SK-N-SH (cell line): ENCODE results near the gene AKR1A1. TPM values are rescaled to one million over a fixed set of nuclear protein-coding genes. Genes with fewer than 3 reads are reported as not detected.

ENCODE experiments used
- CTCF ChIA-PET: fragments of 300-600, 350-600 bp; formaldehyde crosslinking; extraction: SDS; loops from one replicate; lab custom pipeline; 2021; lab: Yijun Ruan, JAX
- POLR2A ChIA-PET: fragments of 350-600 bp; sonication (Branson Sonifier 250); formaldehyde crosslinking; extraction: SDS; loops from one replicate; lab custom pipeline; 2020; ENCODE audit warnings: antibody characterized with exemption, inconsistent platforms; lab: Yijun Ruan, JAX
- DNase-seq: peaks from one replicate; pipeline ENCODE4 v3.0.0; 2012
- H2AFZ ChIP-seq: fragments of 200-600 bp; sonication (generic); 2 replicates; pipeline ENCODE4 v1.8.1; 2016; ENCODE audit warnings: antibody characterized with exemption, mild to moderate bottlenecking, low read depth
- H3F3A ChIP-seq: fragments of 200-600 bp; sonication (generic); replicated peaks from 2 replicates; pipeline ENCODE3; 2016; ENCODE audit warnings: antibody characterized with exemption, mild to moderate bottlenecking; ENCODE audit not compliant: insufficient read depth
- H3K27ac ChIP-seq, 2 experiments: fragments of 200-500 bp in 1 of 2; fragments of 200-600 bp in 1 of 2; sonication (Bioruptor generic) in 1 of 2; sonication (generic), shearing (Covaris generic) in 1 of 2; 2 replicates each; pipeline versions ENCODE4 v1.5.1 to v1.6.1; 2014 to 2016; ENCODE audit warnings: low read depth in 2 of 2, inconsistent platforms in 1 of 2, low read length in 1 of 2, mild to moderate bottlenecking in 1 of 2, mixed read lengths in 1 of 2
- H3K27me3 ChIP-seq: fragments of 200-600 bp; sonication (generic), shearing (Covaris generic); 2 replicates; pipeline ENCODE4 v1.6.1; 2016; ENCODE audit warnings: mixed run types; ENCODE audit not compliant: insufficient read depth
- H3K36me3 ChIP-seq, 2 experiments: fragments of 200-500 bp in 1 of 2; fragments of 200-600 bp in 1 of 2; sonication (Bioruptor generic) in 1 of 2; sonication (generic) in 1 of 2; replicated peaks in 1 of 2; 2 replicates each; pipeline versions ENCODE3 to v1.5.1; 2014 to 2016; ENCODE audit warnings: low read length in 1 of 2, mild to moderate bottlenecking in 1 of 2; ENCODE audit not compliant: insufficient read depth in 2 of 2, control insufficient read depth in 1 of 2
- H3K4me1 ChIP-seq, 2 experiments: fragments of 200-500 bp in 1 of 2; fragments of 200-600 bp in 1 of 2; sonication (Bioruptor generic) in 1 of 2; sonication (generic), shearing (Covaris generic) in 1 of 2; 2 replicates each; pipeline versions ENCODE4 v1.5.1 to v1.6.1; 2014 to 2016; ENCODE audit warnings: low read depth in 1 of 2, low read length in 1 of 2, mixed run types in 1 of 2; ENCODE audit not compliant: insufficient read depth in 2 of 2, control insufficient read depth in 1 of 2
- H3K4me2 ChIP-seq: fragments of 200-600 bp; sonication (generic), shearing (Covaris generic); 2 replicates; pipeline ENCODE4 v1.6.1; 2017; ENCODE audit warnings: mixed run types
- H3K4me3 ChIP-seq, 2 experiments: fragments of 200-500 bp in 1 of 2; fragments of 200-600 bp in 1 of 2; sonication (Bioruptor generic) in 1 of 2; sonication (generic), shearing (Covaris generic) in 1 of 2; 2 replicates each; pipeline versions ENCODE4 v1.5.1 to v1.8.1; 2014 to 2016; ENCODE audit warnings: low read depth in 2 of 2, inconsistent platforms in 1 of 2, low read length in 1 of 2, mild to moderate bottlenecking in 1 of 2, mixed read lengths in 1 of 2, moderate library complexity in 1 of 2
- H3K79me2 ChIP-seq: fragments of 200-600 bp; sonication (generic); 2 replicates; pipeline ENCODE4 v1.8.1; 2017; ENCODE audit warnings: mild to moderate bottlenecking; ENCODE audit not compliant: insufficient read depth
- H3K9ac ChIP-seq: fragments of 200-600 bp; sonication (generic); 2 replicates; pipeline ENCODE4 v1.6.1; 2017; ENCODE audit warnings: mixed run types
- H3K9me2 ChIP-seq: fragments of 200-600 bp; sonication (generic); 2 replicates; pipeline ENCODE4 v1.6.1; 2017; ENCODE audit warnings: mixed run types
- H3K9me3 ChIP-seq: fragments of 200-600 bp; sonication (generic); 2 replicates; pipeline ENCODE4 v1.6.1; 2017; ENCODE audit warnings: mixed run types, mild to moderate bottlenecking, moderate library complexity
- H4K20me1 ChIP-seq: fragments of 200-600 bp; sonication (generic); 2 replicates; pipeline ENCODE4 v1.6.1; 2017; ENCODE audit warnings: mild to moderate bottlenecking, mixed run types; ENCODE audit not compliant: insufficient read depth
- CTCF ChIP-seq: fragments of 200-600 bp; sonication (generic); IDR thresholded peaks from 2 replicates; pipeline ENCODE4 v1.6.1; 2017; ENCODE audit warnings: antibody characterized with exemption, mild to moderate bottlenecking, moderate library complexity
- ELF1 ChIP-seq: IDR thresholded peaks from 2 replicates; pipeline ENCODE4 v1.4.0; 2012
- EP300 ChIP-seq, 2 experiments: IDR thresholded peaks; 2 replicates each; pipeline versions ENCODE4 v1.4.0 to v1.6.1; 2012; ENCODE audit warnings: borderline replicate concordance in 1 of 2, low read depth in 1 of 2, low read length in 1 of 2
- EZH2phosphoT487 ChIP-seq: fragments of 200-600 bp; sonication (generic); IDR thresholded peaks from 2 replicates; pipeline ENCODE4 v1.6.1; 2017; ENCODE audit warnings: low read depth, mixed run types, mild to moderate bottlenecking, antibody characterized with exemption, moderate library complexity, borderline replicate concordance
- GABPA ChIP-seq: IDR thresholded peaks from 2 replicates; pipeline ENCODE4 v1.4.0; 2012; ENCODE audit warnings: low read depth, mild to moderate bottlenecking
- GATA2 ChIP-seq: sonication (generic); formaldehyde crosslinking; IDR thresholded peaks from 2 replicates; pipeline ENCODE4 v1.5.0; 2020; ENCODE audit warnings: mild to moderate bottlenecking, missing genetic modification reagents
- JUND ChIP-seq: IDR thresholded peaks from 2 replicates; pipeline ENCODE4 v1.4.0; 2012
- MEF2A ChIP-seq: IDR thresholded peaks from 2 replicates; pipeline ENCODE4 v1.4.0; 2012; ENCODE audit warnings: low read depth, borderline replicate concordance
- NFIC ChIP-seq: IDR thresholded peaks from 2 replicates; pipeline ENCODE4 v1.4.0; 2012; ENCODE audit warnings: borderline replicate concordance
- NRF1 ChIP-seq: IDR thresholded peaks from 2 replicates; pipeline ENCODE4 v1.6.1; 2012; ENCODE audit warnings: low read depth, mild to moderate bottlenecking, low read length
- RAD21 ChIP-seq: IDR thresholded peaks from 2 replicates; pipeline ENCODE4 v1.6.1; 2012; ENCODE audit warnings: mild to moderate bottlenecking, low read length
- RXRA ChIP-seq: IDR thresholded peaks from 2 replicates; pipeline ENCODE4 v1.4.0; 2012; ENCODE audit warnings: low read depth, mild to moderate bottlenecking, borderline replicate concordance
- SIN3A ChIP-seq: IDR thresholded peaks from 2 replicates; pipeline ENCODE4 v1.6.1; 2012; ENCODE audit warnings: low read depth, mild to moderate bottlenecking, low read length, moderate library complexity, borderline replicate concordance
- SMC3 ChIP-seq: IDR thresholded peaks from 2 replicates; pipeline ENCODE4 v1.6.1; 2012; ENCODE audit warnings: low read depth, low read length, improper control_type of control experiment
- TAF1 ChIP-seq: IDR thresholded peaks from 2 replicates; pipeline ENCODE4 v1.6.1; 2012; ENCODE audit warnings: low read depth, mild to moderate bottlenecking, low read length, moderate library complexity, borderline replicate concordance
- TCF12 ChIP-seq: IDR thresholded peaks from 2 replicates; pipeline ENCODE4 v1.4.0; 2012
- YY1 ChIP-seq: IDR thresholded peaks from 2 replicates; pipeline ENCODE4 v1.4.0; 2012; ENCODE audit warnings: low read depth, mild to moderate bottlenecking
- WGBS: methylation state at CpG from one replicate; pipeline ENCODE4 v1.1.6; 2017; ENCODE audit warnings: low lambda C conversion rate; 5-methylcytosine and 5-hydroxymethylcytosine counted together
- polyA plus RNA-seq, 3 experiments: library from polyadenylated mRNA; depleted of rRNA; stranded (reverse); fragments of >200 nt; gene quantifications; 2 replicates each; pipeline ENCODE4 v1.2.3, GENCODE V29; 2012
- TF ChIP-seq, protein P1 (sequence below): IDR thresholded peaks from 2 replicates; pipeline ENCODE4 v1.4.0; 2012; ENCODE audit warnings: low read depth
- TF ChIP-seq, protein P2 (sequence below): IDR thresholded peaks from 2 replicates; pipeline ENCODE4; 2012
- TF ChIP-seq, protein P3 (sequence below): fragments of 150-350 bp; IDR thresholded peaks from 2 replicates; pipeline ENCODE4 v1.6.1; 2017; ENCODE audit warnings: antibody characterized with exemption, low read length, low read depth, borderline replicate concordance
- TF ChIP-seq, protein P4 (sequence below): fragments of 150-350 bp; IDR thresholded peaks from 2 replicates; pipeline ENCODE4 v1.6.1; 2016; ENCODE audit warnings: mild to moderate bottlenecking, low read depth, low read length

Gene AKR1A1
- polyA plus RNA-seq, 1 of the 3 experiments (the other 2 are of a cell fraction), result 156 TPM

GRCh38 chr1:45569571-45569961 is 18.9 kb downstream of the AKR1A1 start:
- Histone ChIP-seq H3K27ac (no peak overlapping the region), H4K20me1 (no peaks in the 10 kb centered on the region), H3F3A (peaks cover 12% of the 10 kb centered on the region), H3K4me2 (no peak overlapping the region), H3K4me3 (no peak overlapping the region), H2AFZ (no peak overlapping the region), H3K27me3 (no peaks in the 10 kb centered on the region), H3K36me3 (peaks cover 23 to 41% of the 10 kb centered on the region in 2 experiments), H3K9ac (no peak overlapping the region), H3K9me3 (no peaks in the 10 kb centered on the region), H3K4me1 (peaks cover 0 to 5% of the 10 kb centered on the region in 2 experiments; a peak in 1 of 4 replicates), H3K9me2 (no peaks in the 10 kb centered on the region), H3K79me2 (no peaks in the 10 kb centered on the region)
- no peak for TF ChIP-seq NFIC
- TF ChIP-seq SIN3A, result no peak
- TF ChIP-seq RXRA, result no peak
- TF ChIP-seq, protein P1, sequence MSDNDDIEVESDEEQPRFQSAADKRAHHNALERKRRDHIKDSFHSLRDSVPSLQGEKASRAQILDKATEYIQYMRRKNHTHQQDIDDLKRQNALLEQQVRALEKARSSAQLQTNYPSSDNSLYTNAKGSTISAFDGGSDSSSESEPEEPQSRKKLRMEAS, result no peak
- TF ChIP-seq YY1, result no peak
- no peak for TF ChIP-seq MEF2A
- POLR2A ChIA-PET, result interaction anchor here (3.9 kb wide), 1 partner anchor 48 kb away, joined by 30 read pairs; the partner anchor contains the start of gene PRDX1
- DNase-seq, result no peak
- CTCF ChIA-PET, result interaction anchor here (0.7 to 10.0 kb wide), 19 partner anchors 10 to 255 kb away, joined by 3 to 164 read pairs (median 6); partner anchors contain the start of genes AKR1A1, NASP and PRDX1
- WGBS, result 71% methylated on average over 4 of the region's 4 CpGs

DNA sequence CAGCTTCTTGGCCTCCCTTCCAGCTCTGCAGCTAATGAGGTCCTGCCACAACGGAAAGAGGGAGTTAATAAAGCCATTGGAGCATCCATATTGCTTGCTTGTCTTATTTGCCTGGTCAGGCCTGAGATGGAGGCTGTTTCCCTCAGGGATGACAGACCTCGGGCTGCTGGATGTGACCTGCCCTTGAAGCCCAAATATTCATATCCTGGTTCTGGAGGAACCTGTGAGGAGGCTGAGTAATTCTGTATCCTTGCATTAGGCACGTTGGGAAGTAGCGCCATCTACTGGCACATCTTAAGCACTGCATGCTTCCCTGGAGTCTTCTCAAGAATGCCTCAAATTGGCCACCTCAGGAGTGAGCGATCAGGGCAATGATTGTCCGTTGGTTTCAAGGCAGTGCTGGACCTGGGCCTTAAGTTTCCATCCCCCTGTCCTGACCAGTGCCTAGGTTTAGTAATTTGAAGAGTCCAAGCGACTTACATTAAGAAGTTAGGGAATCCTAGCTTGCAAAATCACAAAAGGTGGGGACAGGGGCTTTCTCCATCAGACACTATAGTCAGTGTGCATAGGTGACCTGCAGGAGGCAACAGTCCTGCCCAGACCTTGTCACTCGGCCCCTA is 19.4 kb downstream of the AKR1A1 start:
- H3K4me3 ChIP-seq, result no peak overlapping the region
- no peak overlapping the region for H3K9ac ChIP-seq
- ChIA-PET CTCF (interaction anchor here (0.6 to 10.0 kb wide), 31 partner anchors 10 to 310 kb away, joined by 3 to 164 read pairs (median 4); partner anchors contain the start of genes AKR1A1, NASP, PRDX1 and TESK2), POLR2A (interaction anchor here (3.9 kb wide), 1 partner anchor 49 kb away, joined by 30 read pairs; the partner anchor contains the start of gene PRDX1)
- peaks cover 12% of the 10 kb centered on the region for H3F3A ChIP-seq
- H3K9me2 ChIP-seq, result no peaks in the 10 kb centered on the region
- no peak overlapping the region for H2AFZ ChIP-seq
- no peak overlapping the region for H3K4me2 ChIP-seq
- peaks cover 0 to 5% of the 10 kb centered on the region in 2 experiments; a peak in 1 of 4 replicates for H3K4me1 ChIP-seq
- H3K79me2 ChIP-seq, result no peaks in the 10 kb centered on the region
- no peaks in the 10 kb centered on the region for H4K20me1 ChIP-seq
- WGBS, result 21% methylated on average over 6 of the region's 8 CpGs
- no peaks in the 10 kb centered on the region for H3K27me3 ChIP-seq
- no peak overlapping the region for H3K27ac ChIP-seq
- peak; percentile 73 for DNase-seq
- peaks cover 23 to 41% of the 10 kb centered on the region in 2 experiments for H3K36me3 ChIP-seq
- H3K9me3 ChIP-seq, result no peaks in the 10 kb centered on the region
- TF ChIP-seq GABPA, result no peak
- TF ChIP-seq RAD21, result peak; percentile 94
- TF ChIP-seq NRF1, result no peak
- TF ChIP-seq TCF12, result no peak
- TF ChIP-seq RXRA, result no peak
- no peak for TF ChIP-seq EP300 (IDR thresholded peaks at IDR 0.05; ENCODE audit: borderline replicate concordance in 1 of 2, low read depth in 1 of 2, low read length in 1 of 2)
- TF ChIP-seq, protein P2, sequence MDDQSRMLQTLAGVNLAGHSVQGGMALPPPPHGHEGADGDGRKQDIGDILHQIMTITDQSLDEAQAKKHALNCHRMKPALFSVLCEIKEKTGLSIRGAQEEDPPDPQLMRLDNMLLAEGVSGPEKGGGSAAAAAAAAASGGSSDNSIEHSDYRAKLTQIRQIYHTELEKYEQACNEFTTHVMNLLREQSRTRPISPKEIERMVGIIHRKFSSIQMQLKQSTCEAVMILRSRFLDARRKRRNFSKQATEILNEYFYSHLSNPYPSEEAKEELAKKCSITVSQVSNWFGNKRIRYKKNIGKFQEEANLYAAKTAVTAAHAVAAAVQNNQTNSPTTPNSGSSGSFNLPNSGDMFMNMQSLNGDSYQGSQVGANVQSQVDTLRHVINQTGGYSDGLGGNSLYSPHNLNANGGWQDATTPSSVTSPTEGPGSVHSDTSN, result no peak
- TF ChIP-seq JUND, result no peak
- TF ChIP-seq SMC3, result peak; percentile 83
- TF ChIP-seq EZH2phosphoT487, result no peak
- TF ChIP-seq CTCF, result peak; percentile 98
- TF ChIP-seq, protein P3, sequence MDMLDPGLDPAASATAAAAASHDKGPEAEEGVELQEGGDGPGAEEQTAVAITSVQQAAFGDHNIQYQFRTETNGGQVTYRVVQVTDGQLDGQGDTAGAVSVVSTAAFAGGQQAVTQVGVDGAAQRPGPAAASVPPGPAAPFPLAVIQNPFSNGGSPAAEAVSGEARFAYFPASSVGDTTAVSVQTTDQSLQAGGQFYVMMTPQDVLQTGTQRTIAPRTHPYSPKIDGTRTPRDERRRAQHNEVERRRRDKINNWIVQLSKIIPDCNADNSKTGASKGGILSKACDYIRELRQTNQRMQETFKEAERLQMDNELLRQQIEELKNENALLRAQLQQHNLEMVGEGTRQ, result no peak
- TF ChIP-seq, protein P4, sequence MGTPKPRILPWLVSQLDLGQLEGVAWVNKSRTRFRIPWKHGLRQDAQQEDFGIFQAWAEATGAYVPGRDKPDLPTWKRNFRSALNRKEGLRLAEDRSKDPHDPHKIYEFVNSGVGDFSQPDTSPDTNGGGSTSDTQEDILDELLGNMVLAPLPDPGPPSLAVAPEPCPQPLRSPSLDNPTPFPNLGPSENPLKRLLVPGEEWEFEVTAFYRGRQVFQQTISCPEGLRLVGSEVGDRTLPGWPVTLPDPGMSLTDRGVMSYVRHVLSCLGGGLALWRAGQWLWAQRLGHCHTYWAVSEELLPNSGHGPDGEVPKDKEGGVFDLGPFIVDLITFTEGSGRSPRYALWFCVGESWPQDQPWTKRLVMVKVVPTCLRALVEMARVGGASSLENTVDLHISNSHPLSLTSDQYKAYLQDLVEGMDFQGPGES, result no peak
- no peak for TF ChIP-seq TAF1
- no peak for TF ChIP-seq ELF1
- TF ChIP-seq GATA2, result no peak
